Neural progenitor cell (in vitro differentiated cells): ENCODE measurements around the gene LYST.

ENCODE experiments used
- EZH2 ChIP-seq: fragments of 200-600 bp; sonication (generic); IDR thresholded peaks from 2 replicates; pipeline ENCODE4 v1.6.1; 2017; ENCODE audit warnings: antibody characterized with exemption, mild to moderate bottlenecking, moderate library complexity
- EZH2phosphoT487 ChIP-seq: fragments of 200-600 bp; sonication (generic); IDR thresholded peaks from 2 replicates; pipeline ENCODE4 v1.6.1; 2017; ENCODE audit warnings: antibody characterized with exemption
- TF ChIP-seq, protein P1 (sequence below): fragments of 200-600 bp; sonication (generic); IDR thresholded peaks from 2 replicates; pipeline ENCODE4 v1.5.1; 2017; ENCODE audit warnings: antibody characterized with exemption, mild to moderate bottlenecking

DNA sequence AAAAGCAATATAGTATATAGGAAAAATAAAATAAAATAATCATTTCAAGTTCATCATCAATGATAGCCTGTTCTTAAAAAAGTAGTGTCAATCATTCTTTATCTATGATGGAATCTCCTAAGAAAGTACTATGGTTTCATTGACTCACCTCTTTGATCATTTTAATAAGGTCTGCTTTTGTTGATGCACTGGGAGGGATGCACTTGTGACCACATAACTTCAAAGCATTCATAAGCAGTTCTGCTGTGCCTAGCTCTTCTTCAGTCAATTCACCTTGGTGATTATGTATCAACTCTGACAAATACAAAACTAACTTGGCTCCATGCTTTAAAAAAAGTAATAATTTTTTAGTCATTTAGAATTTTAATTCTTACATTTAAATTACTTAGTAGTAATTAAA lies 132.4 kb downstream of the LYST start:
- TF ChIP-seq, protein P1, sequence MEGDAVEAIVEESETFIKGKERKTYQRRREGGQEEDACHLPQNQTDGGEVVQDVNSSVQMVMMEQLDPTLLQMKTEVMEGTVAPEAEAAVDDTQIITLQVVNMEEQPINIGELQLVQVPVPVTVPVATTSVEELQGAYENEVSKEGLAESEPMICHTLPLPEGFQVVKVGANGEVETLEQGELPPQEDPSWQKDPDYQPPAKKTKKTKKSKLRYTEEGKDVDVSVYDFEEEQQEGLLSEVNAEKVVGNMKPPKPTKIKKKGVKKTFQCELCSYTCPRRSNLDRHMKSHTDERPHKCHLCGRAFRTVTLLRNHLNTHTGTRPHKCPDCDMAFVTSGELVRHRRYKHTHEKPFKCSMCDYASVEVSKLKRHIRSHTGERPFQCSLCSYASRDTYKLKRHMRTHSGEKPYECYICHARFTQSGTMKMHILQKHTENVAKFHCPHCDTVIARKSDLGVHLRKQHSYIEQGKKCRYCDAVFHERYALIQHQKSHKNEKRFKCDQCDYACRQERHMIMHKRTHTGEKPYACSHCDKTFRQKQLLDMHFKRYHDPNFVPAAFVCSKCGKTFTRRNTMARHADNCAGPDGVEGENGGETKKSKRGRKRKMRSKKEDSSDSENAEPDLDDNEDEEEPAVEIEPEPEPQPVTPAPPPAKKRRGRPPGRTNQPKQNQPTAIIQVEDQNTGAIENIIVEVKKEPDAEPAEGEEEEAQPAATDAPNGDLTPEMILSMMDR = no peak
- no peak for TF ChIP-seq EZH2
- no peak for TF ChIP-seq EZH2phosphoT487
